Progenitor cell of endocrine pancreas (in vitro differentiated cells): ENCODE data around the gene AP3B1. TPM values are rescaled to one million over a fixed set of nuclear protein-coding genes. Genes with fewer than 3 reads are reported as not detected.
"Not testable (repeated sequence)": the region's sequence is repeated elsewhere in the genome, so short reads cannot be mapped to it uniquely, and the experiment has no call there.

Experiments used
- DNase-seq: peaks from one replicate; pipeline ENCODE4 v3.0.0; 2021; ENCODE audit warnings: low spot score; ENCODE audit not compliant: unreplicated experiment
- H3K27ac Mint-ChIP-seq: 2 replicates; pipeline ENCODE4 v1.8.0; 2021; ENCODE audit warnings: mild to moderate bottlenecking, moderate library complexity, mixed read lengths
- H3K27me3 Mint-ChIP-seq: 2 replicates; pipeline ENCODE4 v1.8.0; 2021; ENCODE audit warnings: mixed read lengths
- H3K36me3 Mint-ChIP-seq: 2 replicates; pipeline ENCODE4 v1.8.0; 2022; ENCODE audit warnings: mixed read lengths; ENCODE audit not compliant: insufficient read depth
- H3K4me1 Mint-ChIP-seq: 2 replicates; pipeline ENCODE4 v1.8.0; 2021; ENCODE audit warnings: low read depth, mixed read lengths
- H3K4me3 Mint-ChIP-seq: 2 replicates; pipeline ENCODE4 v1.8.0; 2021; ENCODE audit warnings: low read depth, mild to moderate bottlenecking, moderate library complexity, mixed read lengths
- H3K9me3 Mint-ChIP-seq: 2 replicates; pipeline ENCODE4 v1.8.0; 2021; ENCODE audit warnings: low read depth, mixed read lengths
- total RNA-seq: library from RNA; stranded (reverse); gene quantifications from 2 replicates; pipeline ENCODE4 v1.2.1, GENCODE V29; 2021
- TF ChIP-seq, protein P1 (sequence below): fragments of 200-600 bp; sonication (generic); IDR thresholded peaks from one replicate; pipeline ENCODE4 v1.5.0; 2021; ENCODE audit warnings: antibody characterized with exemption, mild to moderate bottlenecking; ENCODE audit not compliant: unreplicated experiment

Gene AP3B1
- total RNA-seq, 1 donor from 2014 or later: 50.9 TPM

DNA sequence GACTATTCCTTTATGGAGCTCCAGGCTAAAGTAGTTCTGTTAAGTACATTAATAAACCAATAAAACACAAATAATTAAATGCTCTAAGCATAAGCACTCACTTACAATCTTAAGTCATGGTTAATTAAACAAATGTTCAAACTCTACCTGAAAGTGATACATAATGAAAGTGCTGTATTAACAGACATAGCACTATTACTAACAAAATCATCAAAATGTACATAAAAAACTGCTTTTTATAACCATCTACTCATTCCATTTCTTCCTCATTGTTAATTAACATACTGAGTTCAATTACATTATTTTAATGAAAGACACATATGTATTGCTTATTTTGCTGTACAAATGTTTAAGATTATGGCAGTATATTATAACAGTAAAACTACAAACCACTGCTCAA lies 107.3 kb downstream of the AP3B1 start:
- Mint-ChIP-seq H3K27ac (no peak overlapping the region), H3K4me1 (no peaks in the 10 kb centered on the region), H3K27me3 (no peaks in the 10 kb centered on the region), H3K36me3 (peaks cover 17% of the 10 kb centered on the region), H3K4me3 (no peak overlapping the region), H3K9me3 (peaks cover 12% of the 10 kb centered on the region)
- TF ChIP-seq, protein P1, sequence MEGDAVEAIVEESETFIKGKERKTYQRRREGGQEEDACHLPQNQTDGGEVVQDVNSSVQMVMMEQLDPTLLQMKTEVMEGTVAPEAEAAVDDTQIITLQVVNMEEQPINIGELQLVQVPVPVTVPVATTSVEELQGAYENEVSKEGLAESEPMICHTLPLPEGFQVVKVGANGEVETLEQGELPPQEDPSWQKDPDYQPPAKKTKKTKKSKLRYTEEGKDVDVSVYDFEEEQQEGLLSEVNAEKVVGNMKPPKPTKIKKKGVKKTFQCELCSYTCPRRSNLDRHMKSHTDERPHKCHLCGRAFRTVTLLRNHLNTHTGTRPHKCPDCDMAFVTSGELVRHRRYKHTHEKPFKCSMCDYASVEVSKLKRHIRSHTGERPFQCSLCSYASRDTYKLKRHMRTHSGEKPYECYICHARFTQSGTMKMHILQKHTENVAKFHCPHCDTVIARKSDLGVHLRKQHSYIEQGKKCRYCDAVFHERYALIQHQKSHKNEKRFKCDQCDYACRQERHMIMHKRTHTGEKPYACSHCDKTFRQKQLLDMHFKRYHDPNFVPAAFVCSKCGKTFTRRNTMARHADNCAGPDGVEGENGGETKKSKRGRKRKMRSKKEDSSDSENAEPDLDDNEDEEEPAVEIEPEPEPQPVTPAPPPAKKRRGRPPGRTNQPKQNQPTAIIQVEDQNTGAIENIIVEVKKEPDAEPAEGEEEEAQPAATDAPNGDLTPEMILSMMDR: no peak
- no peak for DNase-seq

DNA sequence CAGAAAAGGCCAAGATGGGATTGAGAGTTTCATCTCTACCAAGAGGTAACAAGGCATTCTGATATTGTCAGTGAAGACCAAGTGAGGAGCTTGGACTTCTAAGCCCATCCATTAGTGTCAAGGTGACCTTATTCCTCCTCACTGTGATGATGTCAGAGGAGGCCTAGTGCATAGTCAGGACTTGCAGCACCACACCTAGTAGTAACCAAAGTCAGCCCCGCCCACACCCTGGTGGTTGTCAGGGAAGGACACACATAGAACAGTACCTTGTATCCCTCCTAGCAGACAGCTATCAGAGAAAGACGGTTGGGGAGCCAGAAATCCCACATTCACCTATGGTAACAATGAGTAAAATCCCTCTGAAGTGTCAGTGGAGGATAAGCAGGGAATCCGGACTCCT lies 111.7 kb downstream of the AP3B1 start:
- no peak overlapping the region for H3K4me3 Mint-ChIP-seq
- DNase-seq: no peak
- H3K4me1 Mint-ChIP-seq: no peaks in the 10 kb centered on the region
- TF ChIP-seq, protein P1: no peak
- H3K9me3 Mint-ChIP-seq: peaks cover 2% of the 10 kb centered on the region
- H3K36me3 Mint-ChIP-seq: peaks cover 9% of the 10 kb centered on the region
- H3K27ac Mint-ChIP-seq: peak overlapping the region; percentile 37
- no peaks in the 10 kb centered on the region for H3K27me3 Mint-ChIP-seq

DNA sequence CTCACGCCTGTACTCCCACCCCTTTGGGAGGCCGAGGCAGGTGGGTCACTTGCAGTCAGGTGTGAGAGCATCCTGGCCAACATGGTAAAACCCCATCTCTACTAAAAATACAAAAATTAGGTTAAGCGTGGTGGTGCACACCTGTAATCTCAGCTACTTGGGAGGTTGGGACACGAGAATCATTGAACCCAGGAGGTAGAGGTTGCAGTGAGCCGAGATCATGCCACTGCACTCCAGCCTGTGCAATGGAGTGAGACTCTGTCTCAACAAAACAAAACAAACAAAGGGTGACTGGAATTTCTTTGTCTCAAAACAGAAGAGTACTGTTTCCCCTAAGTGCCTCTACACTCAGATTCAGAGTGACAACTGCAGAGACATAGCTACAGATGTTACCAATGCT lies 116.1 kb downstream of the AP3B1 start:
- Mint-ChIP-seq H3K4me1 (no peaks in the 10 kb centered on the region), H3K9me3 (peaks cover 8% of the 10 kb centered on the region)

DNA sequence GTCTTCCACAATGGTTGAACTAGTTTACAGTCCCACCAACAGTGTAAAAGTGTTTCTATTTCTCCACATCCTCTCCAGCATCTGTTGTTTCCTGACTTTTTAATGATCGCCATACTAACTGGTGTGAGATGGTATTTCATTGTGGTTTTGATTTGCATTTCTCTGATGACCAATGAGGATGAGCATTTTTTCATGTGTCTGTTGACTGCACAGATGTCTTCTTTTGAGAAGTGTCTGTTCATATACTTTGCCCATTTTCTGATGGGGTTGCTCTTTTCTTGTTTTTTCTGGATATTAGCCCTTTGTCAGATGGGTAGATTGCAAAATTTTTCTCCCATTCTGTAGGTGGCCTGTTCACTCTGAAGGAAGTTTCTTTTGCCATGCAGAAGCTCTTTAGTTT lies 124.2 kb downstream of the AP3B1 start:
- Mint-ChIP-seq H3K9me3 (peaks cover 40% of the 10 kb centered on the region), H3K36me3 (peaks cover 73% of the 10 kb centered on the region)
- H3K27me3 Mint-ChIP-seq, H3K27ac Mint-ChIP-seq, H3K4me1 Mint-ChIP-seq, DNase-seq, H3K4me3 Mint-ChIP-seq: not testable (repeated sequence)

More for the DNA sequence above, 116.1 kb downstream of the AP3B1 start:
- Mint-ChIP-seq H3K27ac (no peak overlapping the region), H3K4me3 (no peak overlapping the region), H3K27me3 (no peaks in the 10 kb centered on the region), H3K36me3 (peaks cover 29% of the 10 kb centered on the region)
- TF ChIP-seq, protein P1: no peak
- no peak for DNase-seq

DNA sequence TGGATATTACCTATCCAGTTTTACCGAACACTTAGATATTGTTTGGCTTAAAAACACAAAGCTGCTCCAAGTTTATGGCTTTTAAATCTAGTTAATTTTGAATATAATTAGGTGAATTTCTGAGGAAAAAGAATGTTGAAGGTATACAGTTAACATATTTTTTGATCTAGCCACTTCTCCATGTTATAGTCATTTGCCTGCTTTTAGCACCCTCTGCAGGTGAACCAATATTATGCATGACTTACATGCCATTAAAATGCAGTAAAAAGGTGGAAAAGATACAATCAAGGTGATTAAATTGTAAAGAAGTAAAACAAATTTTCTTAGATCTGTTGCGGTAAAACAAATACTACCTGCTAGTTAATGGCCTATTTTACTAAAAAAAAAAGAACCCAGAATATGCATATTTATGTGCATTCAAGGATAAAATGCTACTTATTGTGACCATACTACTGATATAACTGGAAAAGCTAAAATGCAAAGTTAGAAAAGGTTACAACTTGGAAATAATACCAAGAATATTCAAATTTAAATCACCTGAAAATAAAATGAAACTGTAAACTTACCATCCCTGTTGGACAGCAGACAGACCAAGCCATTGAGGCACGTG lies 132.1 kb downstream of the AP3B1 start:
- H3K4me3 Mint-ChIP-seq: no peak overlapping the region
- TF ChIP-seq, protein P1: peak; percentile 77

DNA sequence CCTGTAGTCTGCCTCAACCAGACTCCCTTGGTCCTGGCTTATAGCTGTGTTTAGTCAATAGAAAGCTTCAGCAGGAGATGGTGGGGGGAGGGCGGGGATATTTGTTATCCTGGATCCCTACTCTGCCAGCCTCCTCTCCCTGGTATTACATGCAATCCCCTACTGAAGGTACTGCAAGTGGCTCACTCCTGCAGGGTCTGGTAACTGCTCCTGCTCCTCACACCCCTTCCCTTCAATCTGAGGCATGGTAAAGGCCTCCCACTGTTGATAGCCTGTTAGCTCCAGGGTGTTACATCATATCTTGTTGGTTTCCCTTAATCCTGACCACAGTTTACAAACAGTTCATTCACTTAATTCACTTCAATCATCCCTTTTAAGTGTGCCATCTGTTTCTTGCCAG lies 137.5 kb downstream of the AP3B1 start:
- DNase-seq: no peak
- Mint-ChIP-seq H3K27me3 (no peaks in the 10 kb centered on the region), H3K36me3 (peaks cover 34% of the 10 kb centered on the region), H3K4me1 (no peaks in the 10 kb centered on the region), H3K9me3 (peaks cover 7% of the 10 kb centered on the region), H3K27ac (peak overlapping the region; percentile 24), H3K4me3 (no peak overlapping the region)
- TF ChIP-seq, protein P1: no peak

More for the DNA sequence above, 132.1 kb downstream of the AP3B1 start:
- Mint-ChIP-seq H3K36me3 (peaks cover 12% of the 10 kb centered on the region), H3K4me1 (no peaks in the 10 kb centered on the region), H3K9me3 (peaks cover 7% of the 10 kb centered on the region), H3K27me3 (no peaks in the 10 kb centered on the region), H3K27ac (no peak overlapping the region)
- DNase-seq: no peak
